GM23248 (cell line): ENCODE measurements around the gene ALDH8A1. TPM values are rescaled to one million over a fixed set of nuclear protein-coding genes. Genes with fewer than 3 reads are reported as not detected.
A peak's percentile ranks its signal among the peaks of the same experiment; 100 is the strongest.

ENCODE experiments used
- DNase-seq: peaks from one replicate; pipeline ENCODE4 v3.0.0-alpha.2; 2015
- H2AFZ ChIP-seq: fragments of 200-600 bp; sonication (generic); 2 replicates; pipeline ENCODE4 v1.6.1; 2016; ENCODE audit warnings: antibody characterized with exemption
- H3F3A ChIP-seq: fragments of 200-600 bp; sonication (generic); 2 replicates; pipeline ENCODE4 v1.6.1; 2016; ENCODE audit warnings: mild to moderate bottlenecking, antibody characterized with exemption, mixed run types; ENCODE audit not compliant: insufficient read depth
- H3K27ac ChIP-seq: fragments of 200-600 bp; sonication (generic); 2 replicates; pipeline ENCODE4 v1.5.1; 2016; ENCODE audit warnings: mild to moderate bottlenecking
- H3K27me3 ChIP-seq: fragments of 200-600 bp; sonication (generic); replicated peaks from 2 replicates; pipeline ENCODE4 v1.6.1; 2016; ENCODE audit warnings: mild to moderate bottlenecking; ENCODE audit not compliant: insufficient read depth
- H3K36me3 ChIP-seq: fragments of 200-600 bp; sonication (generic); 2 replicates; pipeline ENCODE4 v1.6.1; 2016; ENCODE audit warnings: low read depth, mild to moderate bottlenecking
- H3K4me1 ChIP-seq: fragments of 200-600 bp; sonication (generic); 2 replicates; pipeline ENCODE4 v1.6.1; 2016; ENCODE audit warnings: mild to moderate bottlenecking; ENCODE audit not compliant: insufficient read depth
- H3K4me2 ChIP-seq: fragments of 200-600 bp; sonication (generic); one replicate; pipeline ENCODE4 v1.6.1; 2016; ENCODE audit warnings: mild to moderate bottlenecking; ENCODE audit not compliant: unreplicated experiment
- H3K4me3 ChIP-seq: fragments of 200-600 bp; sonication (generic); 2 replicates; pipeline ENCODE4 v1.5.1; 2016; ENCODE audit warnings: mild to moderate bottlenecking
- H3K79me2 ChIP-seq: fragments of 200-600 bp; sonication (generic); 2 replicates; pipeline ENCODE4 v1.6.1; 2016; ENCODE audit warnings: mild to moderate bottlenecking; ENCODE audit not compliant: insufficient read depth
- H3K9ac ChIP-seq: fragments of 200-600 bp; sonication (generic); 2 replicates; pipeline ENCODE4 v1.6.1; 2016; ENCODE audit warnings: mild to moderate bottlenecking
- H3K9me2 ChIP-seq: fragments of 200-600 bp; sonication (generic); 2 replicates; pipeline ENCODE4 v1.6.1; 2016; ENCODE audit warnings: mixed run types, mild to moderate bottlenecking, moderate library complexity; ENCODE audit not compliant: insufficient read depth
- H3K9me3 ChIP-seq: fragments of 200-600 bp; sonication (generic); one replicate; pipeline ENCODE4 v1.6.1; 2017; ENCODE audit warnings: low read depth
- H4K20me1 ChIP-seq: fragments of 200-600 bp; sonication (generic); 2 replicates; pipeline ENCODE4 v1.6.0; 2016; ENCODE audit not compliant: insufficient read depth
- EZH2 ChIP-seq: fragments of 200-600 bp; sonication (generic); IDR thresholded peaks from 2 replicates; pipeline ENCODE4 v1.6.1; 2018; ENCODE audit warnings: antibody characterized with exemption, mild to moderate bottlenecking; ENCODE audit not compliant: insufficient read depth, poor library complexity, severe bottlenecking
- EZH2phosphoT487 ChIP-seq: fragments of 200-600 bp; sonication (generic); IDR thresholded peaks from 2 replicates; pipeline ENCODE4 v1.6.1; 2018; ENCODE audit warnings: antibody characterized with exemption, moderate library complexity, mild to moderate bottlenecking, low read depth; ENCODE audit not compliant: insufficient read depth
- WGBS, 2 experiments: methylation state at CpG; one replicate each; pipeline ENCODE4 v1.1.6; 2015 to 2017; ENCODE audit warnings: low lambda C conversion rate in 2 of 2, low coverage in 1 of 2; ENCODE audit errors: missing lambda C conversion rate in 2 of 2; 5-methylcytosine and 5-hydroxymethylcytosine counted together
- in situ Hi-C: fragments of 300-500 bp; cut with MboI; formaldehyde crosslinking; loops from 2 replicates; pipeline ENCODE4 v1.15.0; 2020
- polyA plus RNA-seq: library from polyadenylated mRNA; unstranded; fragments of >200 nt; fragmentation: Nextera tagmentation; extraction: Ambion mirVana; gene quantifications from 2 replicates; pipeline ENCODE4 v1.2.1, GENCODE V29; 2016
- total RNA-seq: library from RNA; depleted of rRNA; stranded (reverse); fragments of >200 nt; shearing (Covaris generic); gene quantifications from 2 replicates; pipeline ENCODE4 v1.2.3, GENCODE V29; 2014

Gene ALDH8A1
- total and polyA plus RNA-seq, 2 experiments from 2014 or later, result not detected

- Histone ChIP-seq H3K9ac (no peak overlapping the region), H3K9me2 (no peaks in the 10 kb centered on the region), H3K4me3 (no peak overlapping the region), H3K27me3 (no peaks in the 10 kb centered on the region), H3F3A (no peaks in the 10 kb centered on the region), H3K79me2 (no peaks in the 10 kb centered on the region), H2AFZ (no peak overlapping the region), H3K27ac (no peak overlapping the region), H3K4me2 (no peak overlapping the region), H3K4me1 (no peaks in the 10 kb centered on the region), H4K20me1 (no peaks in the 10 kb centered on the region), H3K9me3 (no peaks in the 10 kb centered on the region), H3K36me3 (peaks cover 27% of the 10 kb centered on the region; the same call in 1 of the 2 replicates)
- TF ChIP-seq EZH2 (no peak), EZH2phosphoT487 (no peak)
- DNase-seq, result peak; percentile 5
- in situ Hi-C loops, result no loop called here
Observed at GRCh38 chr6:134994431-134994830, 44.5 kb upstream of the ALDH8A1 start.

DNA sequence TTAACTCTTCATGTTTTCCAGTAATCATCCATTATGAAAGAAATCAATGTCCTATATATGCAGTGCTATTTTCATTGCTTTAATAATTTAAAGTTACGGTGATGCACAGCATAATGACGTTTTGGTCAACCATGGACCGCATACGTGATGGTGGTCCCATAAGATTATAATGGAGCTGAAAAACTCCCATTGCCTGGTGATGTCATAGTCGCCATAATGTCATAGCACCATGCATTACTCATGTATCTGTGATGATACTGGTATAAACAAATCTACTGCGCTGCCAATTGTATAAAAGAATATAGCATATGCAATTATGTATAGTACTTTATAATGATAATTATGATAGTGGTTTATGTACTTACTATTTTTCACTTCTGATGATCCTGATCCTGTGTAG lies 42.3 kb upstream of the ALDH8A1 start:
- no peak overlapping the region for H2AFZ ChIP-seq
- TF ChIP-seq EZH2phosphoT487 (no peak), EZH2 (no peak)

DNA sequence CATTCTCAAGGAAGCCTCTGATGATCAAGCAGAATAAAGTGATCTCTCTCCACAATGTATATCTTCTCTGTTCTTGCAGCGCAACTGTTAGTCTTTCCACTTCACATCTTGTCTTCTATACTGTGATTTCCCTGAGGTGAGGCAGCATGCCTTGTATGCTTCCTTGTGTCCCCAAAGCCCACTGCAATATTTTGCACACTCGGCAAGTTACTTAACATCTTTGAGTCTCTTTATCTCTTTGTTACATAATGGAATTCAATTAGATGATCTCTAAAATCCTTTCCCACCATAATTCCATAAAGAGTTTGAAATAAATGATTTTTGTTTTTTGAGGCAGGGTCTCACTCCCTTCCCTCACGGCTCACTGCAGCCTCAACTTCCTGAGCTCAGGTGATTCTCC lies 40.4 kb upstream of the ALDH8A1 start:
- no peaks in the 10 kb centered on the region for H3F3A ChIP-seq
- WGBS, 2 experiments, result 98 to 99% methylated on average over 3 of the region's 3 CpGs

More for the DNA sequence above, 42.3 kb upstream of the ALDH8A1 start:
- no peak overlapping the region for H3K9ac ChIP-seq
- in situ Hi-C loops, result no loop called here
- H3K27ac ChIP-seq, result no peak overlapping the region
- no peaks in the 10 kb centered on the region for H3K79me2 ChIP-seq
- no peaks in the 10 kb centered on the region for H3K4me1 ChIP-seq
- DNase-seq, result no peak
- no peaks in the 10 kb centered on the region for H3K27me3 ChIP-seq
- no peaks in the 10 kb centered on the region for H3K9me2 ChIP-seq
- H3K36me3 ChIP-seq, result peaks cover 31% of the 10 kb centered on the region; the same call in 1 of the 2 replicates
- H3K9me3 ChIP-seq, result no peaks in the 10 kb centered on the region
- H4K20me1 ChIP-seq, result no peaks in the 10 kb centered on the region
- no peak overlapping the region for H3K4me3 ChIP-seq
- no peaks in the 10 kb centered on the region for H3F3A ChIP-seq
- WGBS, 2 experiments, result 95 to 97% methylated on average over 6 of the region's 6 CpGs
- no peak overlapping the region for H3K4me2 ChIP-seq

DNA sequence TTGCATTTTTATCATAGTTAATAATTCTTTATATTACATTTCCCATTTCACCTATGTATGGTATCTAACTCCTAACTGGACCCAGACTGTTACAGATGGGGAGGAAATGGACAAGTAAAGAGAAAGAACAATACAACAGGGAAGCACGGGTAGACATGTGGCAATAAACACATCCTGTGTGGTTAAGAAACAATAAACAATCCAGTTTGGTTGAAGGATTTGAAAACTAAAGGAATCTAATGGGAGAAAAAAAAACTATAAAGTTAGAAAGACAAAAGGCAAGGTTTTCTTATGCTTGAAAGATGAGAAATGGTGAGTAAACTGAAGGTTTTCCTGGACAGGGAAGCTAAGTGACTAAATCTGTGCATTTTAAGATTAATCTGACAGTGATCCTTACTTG lies 34.9 kb upstream of the ALDH8A1 start:
- peak; percentile 4 for DNase-seq
- Histone ChIP-seq H3K27me3 (no peaks in the 10 kb centered on the region), H3K4me3 (no peak overlapping the region), H2AFZ (no peak overlapping the region), H3K4me1 (no peaks in the 10 kb centered on the region), H4K20me1 (no peaks in the 10 kb centered on the region), H3K4me2 (no peak overlapping the region), H3K9me3 (no peaks in the 10 kb centered on the region), H3K79me2 (no peaks in the 10 kb centered on the region), H3F3A (no peaks in the 10 kb centered on the region), H3K9me2 (no peaks in the 10 kb centered on the region), H3K36me3 (peaks cover 32% of the 10 kb centered on the region; the same call in 1 of the 2 replicates), H3K9ac (no peak overlapping the region), H3K27ac (no peak overlapping the region)
- in situ Hi-C loops, result no loop called here
- 50 to 51% methylated on average over 1 of the region's 1 CpG for WGBS, 2 experiments
- TF ChIP-seq EZH2phosphoT487, result no peak
- TF ChIP-seq EZH2, result no peak

More for the DNA sequence above, 40.4 kb upstream of the ALDH8A1 start:
- Histone ChIP-seq H3K9ac (no peak overlapping the region), H3K4me2 (no peak overlapping the region), H3K4me3 (no peak overlapping the region), H3K36me3 (peaks cover 22% of the 10 kb centered on the region; the same call in 1 of the 2 replicates), H3K79me2 (no peaks in the 10 kb centered on the region), H2AFZ (no peak overlapping the region), H4K20me1 (no peaks in the 10 kb centered on the region), H3K27me3 (no peaks in the 10 kb centered on the region), H3K9me3 (no peaks in the 10 kb centered on the region), H3K27ac (no peak overlapping the region), H3K9me2 (no peaks in the 10 kb centered on the region), H3K4me1 (no peaks in the 10 kb centered on the region)
- no peak for DNase-seq
- in situ Hi-C loops, result no loop called here
- TF ChIP-seq EZH2phosphoT487, result no peak
- TF ChIP-seq EZH2, result no peak

GRCh38 chr6:134983823-134984222 lies 33.9 kb upstream of the ALDH8A1 start:
- TF ChIP-seq EZH2phosphoT487 (no peak), EZH2 (no peak)
- Histone ChIP-seq H3K27me3 (no peaks in the 10 kb centered on the region), H3K79me2 (no peaks in the 10 kb centered on the region), H3K36me3 (peaks cover 35% of the 10 kb centered on the region; the same call in 1 of the 2 replicates), H3K4me3 (no peak overlapping the region), H3K9me3 (no peaks in the 10 kb centered on the region), H3K9ac (no peak overlapping the region), H3F3A (no peaks in the 10 kb centered on the region), H3K4me2 (no peak overlapping the region), H3K4me1 (no peaks in the 10 kb centered on the region), H3K27ac (no peak overlapping the region), H4K20me1 (no peaks in the 10 kb centered on the region), H3K9me2 (no peaks in the 10 kb centered on the region), H2AFZ (no peak overlapping the region)
- no peak for DNase-seq
- 97 to 98% methylated on average over 2 of the region's 2 CpGs for WGBS, 2 experiments
- in situ Hi-C loops, result no loop called here
